H1 (cell line): ENCODE measurements around the gene CDCP1. TPM values are rescaled to one million over a fixed set of nuclear protein-coding genes. Genes with fewer than 3 reads are reported as not detected.

ENCODE experiments used
- BACH1 ChIP-seq: IDR thresholded peaks from 2 replicates; pipeline ENCODE4 v1.6.1; 2012; ENCODE audit warnings: low read length, improper control_type of control experiment
- EP300 ChIP-seq, 2 experiments: IDR thresholded peaks; 1 replicate in 1 of 2; 2 replicates in 1 of 2; pipeline ENCODE4 v1.6.1; 2011 to 2012; ENCODE audit warnings: low read depth in 2 of 2, low read length in 2 of 2, mild to moderate bottlenecking in 2 of 2, borderline replicate concordance in 1 of 2, inconsistent platforms in 1 of 2, moderate library complexity in 1 of 2
- KDM5A ChIP-seq: fragments of 200-600 bp; IDR thresholded peaks from 2 replicates; pipeline ENCODE4 v1.7.1; 2012; ENCODE audit warnings: mild to moderate bottlenecking, low read length, inconsistent platforms, mixed read lengths
- MAFK ChIP-seq: IDR thresholded peaks from 2 replicates; pipeline ENCODE4 v1.6.1; 2012; ENCODE audit warnings: low read depth, mild to moderate bottlenecking, improper control_type of control experiment, low read length
- RBBP5 ChIP-seq: IDR thresholded peaks from 2 replicates; pipeline ENCODE4 v1.7.1; 2012; ENCODE audit warnings: low read depth, mild to moderate bottlenecking, inconsistent platforms, low read length, moderate library complexity, borderline replicate concordance
- RXRA ChIP-seq: IDR thresholded peaks from 2 replicates; pipeline ENCODE4 v1.6.1; 2011; ENCODE audit warnings: low read depth, mild to moderate bottlenecking, low read length, moderate library complexity; ENCODE audit not compliant: insufficient read depth
- SIRT6 ChIP-seq: IDR thresholded peaks from one replicate; pipeline ENCODE4 v1.7.1; 2012; ENCODE audit warnings: low read length, inconsistent platforms
- SIX5 ChIP-seq: IDR thresholded peaks from 2 replicates; pipeline ENCODE4 v1.6.1; 2011; ENCODE audit warnings: mild to moderate bottlenecking, low read depth, low read length
- polyA plus RNA-seq, 7 experiments: library from polyadenylated mRNA; depleted of rRNA in 3 of 7; stranded (reverse) in 5 of 7; unstranded in 2 of 7; fragments of >200 nt in 5 of 7; fragments of 200-250 nt in 2 of 7; gene quantifications; 1 replicate in 5 of 7; 2 replicates in 1 of 7; 4 replicates in 1 of 7; pipeline versions ENCODE4 v1.2.1 to v1.2.3, GENCODE V29; 2011 to 2013; ENCODE audit warnings: missing spikeins in 2 of 7, mixed read lengths in 2 of 7
- total RNA-seq: library from RNA; stranded (reverse); fragmentation: NEBNext Ultra II Directional; extraction: Animal tissue kit (Norgen Biotek cat#: 25700); gene quantifications from 2 replicates; pipeline ENCODE4 v1.2.1, GENCODE V29; 2021
- TF ChIP-seq, protein P1 (sequence below): fragments of 300-600 bp; sonication (generic); IDR thresholded peaks from 2 replicates; pipeline ENCODE4 v1.7.1; 2012; ENCODE audit warnings: low read length, moderate library complexity, mild to moderate bottlenecking, inconsistent platforms; ENCODE audit not compliant: insufficient replicate concordance
- TF ChIP-seq, protein P2 (sequence below): IDR thresholded peaks from 2 replicates; pipeline ENCODE4 v1.6.1; 2012; ENCODE audit warnings: inconsistent platforms

CDCP1 gene
- total and polyA plus RNA-seq, 2 of the 8 experiments (the other 6 are each of a cell fraction or from before 2014, with no cell fraction given): 10.0 to 23.3 TPM

- TF ChIP-seq, protein P1, sequence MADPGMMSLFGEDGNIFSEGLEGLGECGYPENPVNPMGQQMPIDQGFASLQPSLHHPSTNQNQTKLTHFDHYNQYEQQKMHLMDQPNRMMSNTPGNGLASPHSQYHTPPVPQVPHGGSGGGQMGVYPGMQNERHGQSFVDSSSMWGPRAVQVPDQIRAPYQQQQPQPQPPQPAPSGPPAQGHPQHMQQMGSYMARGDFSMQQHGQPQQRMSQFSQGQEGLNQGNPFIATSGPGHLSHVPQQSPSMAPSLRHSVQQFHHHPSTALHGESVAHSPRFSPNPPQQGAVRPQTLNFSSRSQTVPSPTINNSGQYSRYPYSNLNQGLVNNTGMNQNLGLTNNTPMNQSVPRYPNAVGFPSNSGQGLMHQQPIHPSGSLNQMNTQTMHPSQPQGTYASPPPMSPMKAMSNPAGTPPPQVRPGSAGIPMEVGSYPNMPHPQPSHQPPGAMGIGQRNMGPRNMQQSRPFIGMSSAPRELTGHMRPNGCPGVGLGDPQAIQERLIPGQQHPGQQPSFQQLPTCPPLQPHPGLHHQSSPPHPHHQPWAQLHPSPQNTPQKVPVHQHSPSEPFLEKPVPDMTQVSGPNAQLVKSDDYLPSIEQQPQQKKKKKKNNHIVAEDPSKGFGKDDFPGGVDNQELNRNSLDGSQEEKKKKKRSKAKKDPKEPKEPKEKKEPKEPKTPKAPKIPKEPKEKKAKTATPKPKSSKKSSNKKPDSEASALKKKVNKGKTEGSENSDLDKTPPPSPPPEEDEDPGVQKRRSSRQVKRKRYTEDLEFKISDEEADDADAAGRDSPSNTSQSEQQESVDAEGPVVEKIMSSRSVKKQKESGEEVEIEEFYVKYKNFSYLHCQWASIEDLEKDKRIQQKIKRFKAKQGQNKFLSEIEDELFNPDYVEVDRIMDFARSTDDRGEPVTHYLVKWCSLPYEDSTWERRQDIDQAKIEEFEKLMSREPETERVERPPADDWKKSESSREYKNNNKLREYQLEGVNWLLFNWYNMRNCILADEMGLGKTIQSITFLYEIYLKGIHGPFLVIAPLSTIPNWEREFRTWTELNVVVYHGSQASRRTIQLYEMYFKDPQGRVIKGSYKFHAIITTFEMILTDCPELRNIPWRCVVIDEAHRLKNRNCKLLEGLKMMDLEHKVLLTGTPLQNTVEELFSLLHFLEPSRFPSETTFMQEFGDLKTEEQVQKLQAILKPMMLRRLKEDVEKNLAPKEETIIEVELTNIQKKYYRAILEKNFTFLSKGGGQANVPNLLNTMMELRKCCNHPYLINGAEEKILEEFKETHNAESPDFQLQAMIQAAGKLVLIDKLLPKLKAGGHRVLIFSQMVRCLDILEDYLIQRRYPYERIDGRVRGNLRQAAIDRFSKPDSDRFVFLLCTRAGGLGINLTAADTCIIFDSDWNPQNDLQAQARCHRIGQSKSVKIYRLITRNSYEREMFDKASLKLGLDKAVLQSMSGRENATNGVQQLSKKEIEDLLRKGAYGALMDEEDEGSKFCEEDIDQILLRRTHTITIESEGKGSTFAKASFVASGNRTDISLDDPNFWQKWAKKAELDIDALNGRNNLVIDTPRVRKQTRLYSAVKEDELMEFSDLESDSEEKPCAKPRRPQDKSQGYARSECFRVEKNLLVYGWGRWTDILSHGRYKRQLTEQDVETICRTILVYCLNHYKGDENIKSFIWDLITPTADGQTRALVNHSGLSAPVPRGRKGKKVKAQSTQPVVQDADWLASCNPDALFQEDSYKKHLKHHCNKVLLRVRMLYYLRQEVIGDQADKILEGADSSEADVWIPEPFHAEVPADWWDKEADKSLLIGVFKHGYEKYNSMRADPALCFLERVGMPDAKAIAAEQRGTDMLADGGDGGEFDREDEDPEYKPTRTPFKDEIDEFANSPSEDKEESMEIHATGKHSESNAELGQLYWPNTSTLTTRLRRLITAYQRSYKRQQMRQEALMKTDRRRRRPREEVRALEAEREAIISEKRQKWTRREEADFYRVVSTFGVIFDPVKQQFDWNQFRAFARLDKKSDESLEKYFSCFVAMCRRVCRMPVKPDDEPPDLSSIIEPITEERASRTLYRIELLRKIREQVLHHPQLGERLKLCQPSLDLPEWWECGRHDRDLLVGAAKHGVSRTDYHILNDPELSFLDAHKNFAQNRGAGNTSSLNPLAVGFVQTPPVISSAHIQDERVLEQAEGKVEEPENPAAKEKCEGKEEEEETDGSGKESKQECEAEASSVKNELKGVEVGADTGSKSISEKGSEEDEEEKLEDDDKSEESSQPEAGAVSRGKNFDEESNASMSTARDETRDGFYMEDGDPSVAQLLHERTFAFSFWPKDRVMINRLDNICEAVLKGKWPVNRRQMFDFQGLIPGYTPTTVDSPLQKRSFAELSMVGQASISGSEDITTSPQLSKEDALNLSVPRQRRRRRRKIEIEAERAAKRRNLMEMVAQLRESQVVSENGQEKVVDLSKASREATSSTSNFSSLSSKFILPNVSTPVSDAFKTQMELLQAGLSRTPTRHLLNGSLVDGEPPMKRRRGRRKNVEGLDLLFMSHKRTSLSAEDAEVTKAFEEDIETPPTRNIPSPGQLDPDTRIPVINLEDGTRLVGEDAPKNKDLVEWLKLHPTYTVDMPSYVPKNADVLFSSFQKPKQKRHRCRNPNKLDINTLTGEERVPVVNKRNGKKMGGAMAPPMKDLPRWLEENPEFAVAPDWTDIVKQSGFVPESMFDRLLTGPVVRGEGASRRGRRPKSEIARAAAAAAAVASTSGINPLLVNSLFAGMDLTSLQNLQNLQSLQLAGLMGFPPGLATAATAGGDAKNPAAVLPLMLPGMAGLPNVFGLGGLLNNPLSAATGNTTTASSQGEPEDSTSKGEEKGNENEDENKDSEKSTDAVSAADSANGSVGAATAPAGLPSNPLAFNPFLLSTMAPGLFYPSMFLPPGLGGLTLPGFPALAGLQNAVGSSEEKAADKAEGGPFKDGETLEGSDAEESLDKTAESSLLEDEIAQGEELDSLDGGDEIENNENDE: no peak
- TF ChIP-seq KDM5A (no peak), SIRT6 (no peak), MAFK (no peak), EP300 (IDR thresholded peaks at IDR 0.05; ENCODE audit: borderline replicate concordance in 1 of 2, low read depth in 2 of 2, low read length in 2 of 2) (no peak), SIX5 (no peak), BACH1 (no peak), RXRA (no peak), RBBP5 (no peak)
- TF ChIP-seq, protein P2, sequence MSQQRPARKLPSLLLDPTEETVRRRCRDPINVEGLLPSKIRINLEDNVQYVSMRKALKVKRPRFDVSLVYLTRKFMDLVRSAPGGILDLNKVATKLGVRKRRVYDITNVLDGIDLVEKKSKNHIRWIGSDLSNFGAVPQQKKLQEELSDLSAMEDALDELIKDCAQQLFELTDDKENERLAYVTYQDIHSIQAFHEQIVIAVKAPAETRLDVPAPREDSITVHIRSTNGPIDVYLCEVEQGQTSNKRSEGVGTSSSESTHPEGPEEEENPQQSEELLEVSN: no peak
These were observed 104.5 kb downstream of the CDCP1 start (continued) for GRCh38 chr3:45041666-45042065.
